ENCODE measurements around the gene SFMBT2.

SFMBT2 gene

DNA sequence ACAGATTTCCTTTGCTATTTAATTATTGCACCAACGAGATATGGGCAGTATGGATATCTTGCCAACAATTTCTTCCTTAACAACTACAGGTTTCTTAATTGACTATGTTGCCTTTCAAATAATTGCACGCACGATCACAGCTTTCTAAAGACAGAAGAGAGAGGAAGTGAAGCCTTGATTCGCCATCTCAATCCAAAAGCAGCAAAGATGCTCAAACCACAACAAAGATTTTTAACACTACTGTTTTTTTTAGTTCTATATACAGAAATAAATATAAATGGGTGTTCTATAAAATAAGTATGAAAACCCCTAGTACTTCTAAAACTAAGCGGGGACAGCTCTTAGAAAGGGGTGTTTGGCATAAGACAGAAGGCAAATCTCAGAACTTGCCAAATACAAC, 251.3 kb downstream of the SFMBT2 start:
- no peak for TF ChIP-seq SUZ12 (IDR thresholded peaks at IDR 0.05; ENCODE audit: extremely low read depth, insufficient read depth, insufficient read length)
- TF ChIP-seq YY1 (IDR thresholded peaks at IDR 0.05; ENCODE audit: insufficient read depth, insufficient read length): no peak
- no peak for TF ChIP-seq ZNF274 (IDR thresholded peaks at IDR 0.05; ENCODE audit: low read depth, low read length)
- H3K9ac ChIP-seq (ENCODE audit: insufficient read length, low read depth): no peak overlapping the region
- peaks cover 15% of the 10 kb centered on the region for H3K36me3 ChIP-seq (ENCODE audit: insufficient read depth, insufficient read length, low read length)
- H3K27me3 ChIP-seq (ENCODE audit: insufficient read depth, insufficient read length): no peaks in the 10 kb centered on the region
- H3K9me3 ChIP-seq (ENCODE audit: insufficient read depth, low read length): no peaks in the 10 kb centered on the region
- H3K4me3 ChIP-seq (ENCODE audit: insufficient read length, low read depth): no peak overlapping the region
- DNase-seq (ENCODE audit: low read depth, low spot score): no peak
- no peaks in the 10 kb centered on the region for H3K4me1 ChIP-seq (ENCODE audit: insufficient read depth, insufficient read length)

DNA sequence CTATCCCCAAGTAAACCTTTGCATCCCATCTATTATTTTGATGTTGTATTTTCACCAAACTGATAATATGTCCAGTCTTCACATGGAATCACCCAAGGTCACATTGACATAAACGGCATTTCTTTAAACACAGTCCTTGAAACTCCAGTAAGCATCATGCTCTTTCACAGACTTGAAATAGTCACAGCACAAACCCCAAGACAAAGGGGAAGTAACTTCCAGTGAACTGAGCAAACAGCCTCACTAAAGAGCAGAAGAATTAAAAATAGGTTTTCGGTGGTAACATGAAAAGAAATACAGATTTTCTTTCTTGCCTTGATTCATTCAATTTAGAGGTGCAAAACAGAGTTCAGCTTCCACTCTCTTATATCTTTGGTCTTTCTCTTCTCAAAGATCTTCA, 253.7 kb downstream of the SFMBT2 start:
- Histone ChIP-seq H3K4me3 (ENCODE audit: insufficient read length, low read depth) (no peak overlapping the region), H3K9ac (ENCODE audit: insufficient read length, low read depth) (no peak overlapping the region), H3K4me1 (ENCODE audit: insufficient read depth, insufficient read length) (no peaks in the 10 kb centered on the region), H3K9me3 (ENCODE audit: insufficient read depth, low read length) (no peaks in the 10 kb centered on the region), H3K27me3 (ENCODE audit: insufficient read depth, insufficient read length) (no peaks in the 10 kb centered on the region), H3K36me3 (ENCODE audit: insufficient read depth, insufficient read length, low read length) (peaks cover 10% of the 10 kb centered on the region)
- TF ChIP-seq ZNF274 (IDR thresholded peaks at IDR 0.05; ENCODE audit: low read depth, low read length) (no peak), YY1 (IDR thresholded peaks at IDR 0.05; ENCODE audit: insufficient read depth, insufficient read length) (no peak), SUZ12 (IDR thresholded peaks at IDR 0.05; ENCODE audit: extremely low read depth, insufficient read depth, insufficient read length) (no peak)
- DNase-seq (ENCODE audit: low read depth, low spot score): no peak

DNA sequence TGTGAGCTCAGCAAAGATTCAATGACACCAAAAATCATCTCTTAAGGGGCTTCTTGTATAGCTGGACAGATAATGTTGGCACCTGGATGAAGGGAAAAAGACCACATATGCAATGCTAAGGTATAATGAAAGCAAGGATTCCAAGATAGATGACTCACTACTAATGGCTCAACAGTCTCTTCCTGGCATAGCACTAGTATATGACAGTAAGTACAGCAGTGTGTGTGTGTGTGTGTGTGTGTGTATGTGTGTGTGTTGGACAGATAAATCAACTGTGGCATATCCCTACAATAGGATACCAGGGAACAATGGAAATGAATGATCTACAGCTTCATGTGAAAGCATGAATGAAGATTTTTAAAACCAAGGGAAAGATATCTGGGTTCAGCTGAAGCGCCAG, 257.1 kb downstream of the SFMBT2 start:
- Histone ChIP-seq H3K36me3 (ENCODE audit: insufficient read depth, insufficient read length, low read length) (no peaks in the 10 kb centered on the region), H3K9me3 (ENCODE audit: insufficient read depth, low read length) (no peaks in the 10 kb centered on the region), H3K27me3 (ENCODE audit: insufficient read depth, insufficient read length) (no peaks in the 10 kb centered on the region), H3K9ac (ENCODE audit: insufficient read length, low read depth) (no peak overlapping the region), H3K4me3 (ENCODE audit: insufficient read length, low read depth) (no peak overlapping the region), H3K4me1 (ENCODE audit: insufficient read depth, insufficient read length) (no peaks in the 10 kb centered on the region)
- TF ChIP-seq SUZ12 (IDR thresholded peaks at IDR 0.05; ENCODE audit: extremely low read depth, insufficient read depth, insufficient read length) (no peak), YY1 (IDR thresholded peaks at IDR 0.05; ENCODE audit: insufficient read depth, insufficient read length) (no peak), ZNF274 (IDR thresholded peaks at IDR 0.05; ENCODE audit: low read depth, low read length) (no peak)
- no peak for DNase-seq (ENCODE audit: low read depth, low spot score)

DNA sequence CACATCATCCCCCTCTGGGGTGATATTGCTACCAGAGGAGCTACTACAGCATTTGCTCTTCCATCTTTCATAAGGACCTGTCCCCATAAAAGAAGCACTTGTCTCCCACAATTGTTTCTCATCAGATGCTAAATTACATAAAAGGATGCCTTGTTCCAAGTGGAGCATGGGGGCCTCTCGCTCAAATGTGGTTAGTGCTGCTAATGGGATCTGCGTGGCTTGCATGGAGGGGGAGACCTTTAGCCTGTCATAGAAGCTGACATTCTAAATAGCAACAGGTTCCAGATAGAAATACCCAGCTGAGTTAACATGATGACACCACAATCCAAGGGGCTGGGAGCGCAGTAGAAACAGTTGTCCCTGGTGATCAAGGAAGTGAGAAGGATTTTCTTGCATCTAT, 257.9 kb downstream of the SFMBT2 start:
- Histone ChIP-seq H3K36me3 (ENCODE audit: insufficient read depth, insufficient read length, low read length) (no peaks in the 10 kb centered on the region), H3K4me1 (ENCODE audit: insufficient read depth, insufficient read length) (no peaks in the 10 kb centered on the region), H3K27me3 (ENCODE audit: insufficient read depth, insufficient read length) (no peaks in the 10 kb centered on the region), H3K9me3 (ENCODE audit: insufficient read depth, low read length) (no peaks in the 10 kb centered on the region), H3K4me3 (ENCODE audit: insufficient read length, low read depth) (no peak overlapping the region), H3K9ac (ENCODE audit: insufficient read length, low read depth) (no peak overlapping the region)
- TF ChIP-seq YY1 (IDR thresholded peaks at IDR 0.05; ENCODE audit: insufficient read depth, insufficient read length) (no peak), ZNF274 (IDR thresholded peaks at IDR 0.05; ENCODE audit: low read depth, low read length) (no peak), SUZ12 (IDR thresholded peaks at IDR 0.05; ENCODE audit: extremely low read depth, insufficient read depth, insufficient read length) (no peak)
- DNase-seq (ENCODE audit: low read depth, low spot score): no peak

DNA sequence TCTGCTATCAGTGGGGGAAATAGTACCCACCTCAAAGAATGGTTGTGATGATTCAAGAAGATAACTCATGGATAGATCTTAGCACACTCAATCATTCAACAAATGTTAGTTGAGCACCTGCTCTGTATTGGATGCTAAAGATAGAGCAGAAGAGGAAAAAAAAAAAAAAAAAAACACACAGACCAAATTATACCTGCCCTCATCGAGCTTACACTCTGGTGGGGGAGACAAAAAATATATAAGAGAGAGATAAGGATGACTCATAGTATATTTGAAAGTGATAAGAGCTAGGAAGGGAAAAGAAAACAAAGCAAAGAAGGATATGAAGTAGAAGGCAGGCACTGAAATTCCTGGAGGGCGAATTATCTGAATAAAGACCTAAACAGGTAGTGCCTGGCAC, 258.5 kb downstream of the SFMBT2 start:
- no peaks in the 10 kb centered on the region for H3K4me1 ChIP-seq (ENCODE audit: insufficient read depth, insufficient read length)
- H3K9me3 ChIP-seq (ENCODE audit: insufficient read depth, low read length): no peaks in the 10 kb centered on the region
- H3K36me3 ChIP-seq (ENCODE audit: insufficient read depth, insufficient read length, low read length): no peaks in the 10 kb centered on the region
- TF ChIP-seq YY1 (IDR thresholded peaks at IDR 0.05; ENCODE audit: insufficient read depth, insufficient read length): no peak
- TF ChIP-seq SUZ12 (IDR thresholded peaks at IDR 0.05; ENCODE audit: extremely low read depth, insufficient read depth, insufficient read length): no peak
- no peak for TF ChIP-seq ZNF274 (IDR thresholded peaks at IDR 0.05; ENCODE audit: low read depth, low read length)
- no peak overlapping the region for H3K9ac ChIP-seq (ENCODE audit: insufficient read length, low read depth)
- no peaks in the 10 kb centered on the region for H3K27me3 ChIP-seq (ENCODE audit: insufficient read depth, insufficient read length)
- no peak overlapping the region for H3K4me3 ChIP-seq (ENCODE audit: insufficient read length, low read depth)
- no peak for DNase-seq (ENCODE audit: low read depth, low spot score)

DNA sequence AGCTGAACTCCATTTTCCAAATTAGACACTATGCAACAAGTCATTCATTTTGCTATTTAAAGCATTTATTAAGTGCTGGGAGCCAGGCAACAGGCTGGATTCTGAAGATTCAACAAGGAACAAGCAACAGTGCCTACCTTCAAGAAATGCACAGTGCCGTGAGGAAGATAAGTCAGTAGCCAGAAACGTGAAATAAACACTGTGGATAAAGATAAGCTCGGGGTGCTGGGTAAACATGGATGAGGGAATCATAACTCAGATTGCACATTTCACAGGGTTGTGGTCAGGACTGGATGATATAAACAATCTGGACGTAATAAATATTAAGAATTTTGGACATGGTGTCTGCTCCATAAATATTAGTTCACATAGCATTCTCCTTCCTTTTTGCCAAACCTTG, 259.3 kb downstream of the SFMBT2 start:
- Histone ChIP-seq H3K4me3 (ENCODE audit: insufficient read length, low read depth) (no peak overlapping the region), H3K9me3 (ENCODE audit: insufficient read depth, low read length) (no peaks in the 10 kb centered on the region), H3K4me1 (ENCODE audit: insufficient read depth, insufficient read length) (no peaks in the 10 kb centered on the region), H3K9ac (ENCODE audit: insufficient read length, low read depth) (no peak overlapping the region), H3K36me3 (ENCODE audit: insufficient read depth, insufficient read length, low read length) (no peaks in the 10 kb centered on the region), H3K27me3 (ENCODE audit: insufficient read depth, insufficient read length) (no peaks in the 10 kb centered on the region)
- DNase-seq (ENCODE audit: low read depth, low spot score): no peak
- no peak for TF ChIP-seq SUZ12 (IDR thresholded peaks at IDR 0.05; ENCODE audit: extremely low read depth, insufficient read depth, insufficient read length)
- TF ChIP-seq ZNF274 (IDR thresholded peaks at IDR 0.05; ENCODE audit: low read depth, low read length): no peak
- no peak for TF ChIP-seq YY1 (IDR thresholded peaks at IDR 0.05; ENCODE audit: insufficient read depth, insufficient read length)

DNA sequence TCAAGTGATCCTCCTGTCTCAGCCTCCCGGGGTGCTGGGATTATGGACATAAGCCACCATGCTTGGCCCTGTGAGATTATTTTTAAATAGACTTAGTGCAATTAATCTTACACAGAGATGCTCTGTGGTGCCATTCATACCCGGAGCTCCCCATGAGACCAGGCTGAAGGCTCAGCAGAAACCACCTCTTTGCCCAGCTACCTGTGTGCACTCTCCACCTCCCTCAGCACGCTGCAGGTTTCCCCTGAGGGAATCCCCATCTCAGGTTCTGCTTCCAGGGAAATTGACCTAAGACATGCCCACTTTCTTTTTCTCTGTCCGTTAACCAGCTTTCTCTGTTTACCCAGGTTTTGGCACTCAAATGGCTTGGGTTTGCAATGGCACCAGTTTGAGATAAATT, 260.5 kb downstream of the SFMBT2 start:
- Histone ChIP-seq H3K27me3 (ENCODE audit: insufficient read depth, insufficient read length) (no peaks in the 10 kb centered on the region), H3K4me3 (ENCODE audit: insufficient read length, low read depth) (no peak overlapping the region), H3K36me3 (ENCODE audit: insufficient read depth, insufficient read length, low read length) (no peaks in the 10 kb centered on the region), H3K4me1 (ENCODE audit: insufficient read depth, insufficient read length) (no peaks in the 10 kb centered on the region), H3K9ac (ENCODE audit: insufficient read length, low read depth) (no peak overlapping the region), H3K9me3 (ENCODE audit: insufficient read depth, low read length) (no peaks in the 10 kb centered on the region)
- TF ChIP-seq SUZ12 (IDR thresholded peaks at IDR 0.05; ENCODE audit: extremely low read depth, insufficient read depth, insufficient read length): no peak
- TF ChIP-seq YY1 (IDR thresholded peaks at IDR 0.05; ENCODE audit: insufficient read depth, insufficient read length): no peak
- TF ChIP-seq ZNF274 (IDR thresholded peaks at IDR 0.05; ENCODE audit: low read depth, low read length): no peak
- DNase-seq (ENCODE audit: low read depth, low spot score): no peak

DNA sequence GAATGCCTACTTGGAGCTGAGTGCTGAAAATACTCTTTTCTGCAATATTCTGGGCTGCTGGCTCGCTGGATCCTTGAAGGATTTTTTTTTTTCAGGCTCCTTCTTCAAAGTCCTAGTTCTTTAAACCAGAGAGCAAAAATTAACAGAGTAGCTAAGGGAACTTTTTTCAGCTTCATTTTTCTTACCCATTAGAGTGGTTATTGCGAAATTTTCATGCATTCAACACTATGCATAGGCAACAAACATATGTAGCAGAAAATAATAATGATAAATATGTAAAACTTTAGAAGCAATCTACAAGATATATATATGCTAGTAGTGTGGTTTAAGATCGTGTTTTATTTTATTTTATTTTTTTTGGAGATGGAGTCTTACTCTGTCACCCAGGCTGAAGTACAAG, 264.6 kb downstream of the SFMBT2 start:
- H3K9me3 ChIP-seq (ENCODE audit: insufficient read depth, low read length): no peaks in the 10 kb centered on the region
- H3K36me3 ChIP-seq (ENCODE audit: insufficient read depth, insufficient read length, low read length): no peaks in the 10 kb centered on the region
- DNase-seq (ENCODE audit: low read depth, low spot score): no peak
- H3K4me3 ChIP-seq (ENCODE audit: insufficient read length, low read depth): no peak overlapping the region
- H3K9ac ChIP-seq (ENCODE audit: insufficient read length, low read depth): no peak overlapping the region
- no peaks in the 10 kb centered on the region for H3K27me3 ChIP-seq (ENCODE audit: insufficient read depth, insufficient read length)
- H3K4me1 ChIP-seq (ENCODE audit: insufficient read depth, insufficient read length): no peaks in the 10 kb centered on the region
- no peak for TF ChIP-seq SUZ12 (IDR thresholded peaks at IDR 0.05; ENCODE audit: extremely low read depth, insufficient read depth, insufficient read length)
- TF ChIP-seq YY1 (IDR thresholded peaks at IDR 0.05; ENCODE audit: insufficient read depth, insufficient read length): no peak
- TF ChIP-seq ZNF274 (IDR thresholded peaks at IDR 0.05; ENCODE audit: low read depth, low read length): no peak

Measured in NT2/D1 (cell line).